ENCODE measurements around the gene TRMO. TPM values are rescaled to one million over a fixed set of nuclear protein-coding genes. Genes with fewer than 3 reads are reported as not detected.

The TRMO gene
- total RNA-seq, 4 donors from 2014 or later = 10.5 to 23.4 (median 15.7) TPM

- H3K27ac ChIP-seq = no peak within 1 kb of the TSS
- no peak for ATAC-seq
- in situ Hi-C loops (cut with MboI; ENCODE audit: low sequenced_read_pairs in 4 of 4) = loop anchor here in 1 of 4 donors (10.0 kb wide), 1 partner anchor 57 kb away; no protein-coding TSS in a partner anchor
Measured at GRCh38 chr9:97938081-97938644, 15.9 kb upstream of the TRMO start, which contains the start of gene HEMGN. HEMGN (minus strand) TSS chr9:97938172; CDS start chr9:97938136, 36 bp downstream.

DNA sequence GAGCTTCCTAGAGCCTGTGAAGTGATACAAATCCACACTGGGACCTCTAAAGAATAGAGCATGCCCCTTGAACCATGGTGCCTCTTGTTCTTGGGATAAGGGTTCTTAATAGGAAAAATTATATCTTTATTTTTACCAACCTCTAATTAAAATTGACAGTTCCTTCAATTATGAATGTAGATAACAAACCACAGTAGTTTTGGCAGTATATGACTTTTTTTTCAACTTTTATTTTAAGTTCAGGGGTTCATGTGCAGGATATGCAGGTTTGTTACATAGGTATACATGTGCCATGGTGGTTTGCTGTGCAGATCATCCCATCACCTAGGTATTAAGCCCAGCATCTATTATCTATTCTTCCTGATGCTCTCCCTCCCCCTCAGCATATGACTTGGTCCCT is 14.7 kb upstream of the TRMO start:
- H3K4me1 ChIP-seq = no peaks in the 10 kb centered on the region
- intact Hi-C loops (cut with DNase I; ENCODE audit: low total_unique reads) (no loop called here), in situ Hi-C loops (cut with MboI; ENCODE audit: low sequenced_read_pairs in 4 of 4) (loop anchor here in 1 of 4 donors (10.0 kb wide), 1 partner anchor 58 kb away; no protein-coding TSS in a partner anchor)
- DNase-seq (no peak), ATAC-seq (no peak)
- H3K4me3 ChIP-seq = no peak overlapping the region
- TF ChIP-seq POLR2A (IDR thresholded peaks at IDR 0.05) (no peak), CTCF (IDR thresholded peaks at IDR 0.05 in 4 of 5, conservative IDR thresholded peaks at IDR 0.05 in 1 of 5) (no peak)
- no peaks in the 10 kb centered on the region for H3K9me3 ChIP-seq
- no peaks in the 10 kb centered on the region for H3K36me3 ChIP-seq
- H3K27me3 ChIP-seq = peaks cover 0 to 16% (median 1%) of the 10 kb centered on the region in 3 donors
- no peak overlapping the region for H3K27ac ChIP-seq

More at GRCh38 chr9:97938081-97938644, 15.9 kb upstream of the TRMO start, which contains the start of gene HEMGN:
- Histone ChIP-seq H3K27me3 (peaks cover 0 to 14% (median 0%) of the 10 kb centered on the region in 3 donors), H3K36me3 (no peaks in the 10 kb centered on the region), H3K4me3 (no peak within 1 kb of the TSS), H3K4me1 (no peaks in the 10 kb centered on the region), H3K9me3 (no peaks in the 10 kb centered on the region)
- TF ChIP-seq CTCF (IDR thresholded peaks at IDR 0.05 in 4 of 5, conservative IDR thresholded peaks at IDR 0.05 in 1 of 5) (no peak), POLR2A (IDR thresholded peaks at IDR 0.05) (no peak)
- intact Hi-C loops (cut with DNase I; ENCODE audit: low total_unique reads) = no loop called here
- DNase-seq = no peak

DNA sequence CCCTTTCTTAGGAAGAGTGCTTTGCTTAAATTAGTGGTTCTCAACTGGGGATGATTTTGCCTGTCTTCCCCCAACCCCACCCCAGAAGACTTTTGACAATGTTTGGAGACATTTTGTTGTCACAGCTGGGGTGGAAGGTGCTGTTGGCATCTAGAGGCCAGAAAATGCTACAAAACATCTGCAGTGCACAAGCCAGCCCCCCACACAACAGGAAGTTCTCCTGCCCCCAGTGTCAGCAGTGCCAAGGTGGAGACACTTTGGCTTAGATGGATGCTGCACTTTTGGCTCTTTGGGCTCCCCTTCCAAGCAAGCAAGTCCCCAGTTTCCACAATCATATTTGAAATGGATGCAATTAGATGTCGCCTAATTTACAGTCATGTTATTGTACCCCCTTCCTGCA is 13.0 kb upstream of the TRMO start:
- peaks cover 0 to 21% (median 5%) of the 10 kb centered on the region in 3 donors for H3K27me3 ChIP-seq

DNA sequence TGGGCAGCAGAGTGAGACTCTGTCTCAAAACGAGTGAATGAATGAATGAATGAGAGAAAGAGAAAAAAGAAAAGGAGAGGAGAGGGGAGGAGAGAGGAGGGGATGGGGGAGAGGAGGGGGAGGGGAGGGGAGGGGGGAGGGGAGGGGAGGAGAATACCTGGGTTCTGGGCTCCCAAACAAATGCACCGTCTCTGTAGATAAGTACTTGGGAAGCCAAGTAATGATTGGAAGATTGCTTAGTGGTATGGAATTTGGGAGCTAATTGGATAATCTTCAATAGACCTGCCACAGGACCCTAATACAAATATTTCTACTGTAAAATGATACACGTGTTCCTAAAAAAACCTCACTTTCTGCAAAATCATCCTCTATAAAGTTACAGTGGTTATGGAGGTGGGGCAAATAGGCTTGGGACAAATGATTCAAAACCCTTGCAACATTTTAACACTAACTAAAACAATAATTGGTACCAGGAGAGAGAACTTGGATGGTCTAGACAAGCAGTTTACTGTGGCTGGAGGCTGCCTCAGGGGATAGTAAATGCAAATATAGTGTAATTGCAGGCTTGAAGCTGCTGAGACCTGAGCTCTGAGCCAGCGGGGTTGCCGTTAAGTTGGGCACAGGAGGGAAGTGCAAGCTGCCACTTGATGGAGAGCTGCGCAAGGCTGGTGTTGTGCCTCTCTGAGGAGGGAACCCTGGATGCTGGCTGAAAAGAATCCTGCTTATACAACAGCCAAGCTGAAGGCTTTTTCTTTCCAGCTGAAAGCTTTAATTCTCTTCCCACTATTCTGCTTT is 12.2 kb upstream of the TRMO start:
- no peak for TF ChIP-seq CTCF (IDR thresholded peaks at IDR 0.05 in 4 of 5, conservative IDR thresholded peaks at IDR 0.05 in 1 of 5)
- TF ChIP-seq POLR2A (IDR thresholded peaks at IDR 0.05) = no peak

More for the DNA sequence above, 13.0 kb upstream of the TRMO start:
- no peaks in the 10 kb centered on the region for H3K4me1 ChIP-seq
- intact Hi-C loops (cut with DNase I; ENCODE audit: low total_unique reads) (no loop called here), in situ Hi-C loops (cut with MboI; ENCODE audit: low sequenced_read_pairs in 4 of 4) (loop anchor here in 1 of 4 donors (10.0 kb wide), 1 partner anchor 60 kb away; no protein-coding TSS in a partner anchor)
- H3K36me3 ChIP-seq = no peaks in the 10 kb centered on the region
- TF ChIP-seq CTCF (IDR thresholded peaks at IDR 0.05 in 4 of 5, conservative IDR thresholded peaks at IDR 0.05 in 1 of 5) = no peak
- TF ChIP-seq POLR2A (IDR thresholded peaks at IDR 0.05) = no peak
- ATAC-seq (no peak), DNase-seq (no peak)
- no peak overlapping the region for H3K27ac ChIP-seq
- H3K9me3 ChIP-seq = no peaks in the 10 kb centered on the region
- no peak overlapping the region for H3K4me3 ChIP-seq

More for the DNA sequence above, 12.2 kb upstream of the TRMO start:
- H3K27me3 ChIP-seq = peaks cover 0 to 21% (median 5%) of the 10 kb centered on the region in 3 donors
- intact Hi-C loops (cut with DNase I; ENCODE audit: low total_unique reads) (no loop called here), in situ Hi-C loops (cut with MboI; ENCODE audit: low sequenced_read_pairs in 4 of 4) (loop anchor here in 1 of 4 donors (10.0 kb wide), 1 partner anchor 60 kb away; no protein-coding TSS in a partner anchor)
- H3K9me3 ChIP-seq = no peaks in the 10 kb centered on the region
- DNase-seq = no peak
- H3K4me3 ChIP-seq = no peak overlapping the region
- ATAC-seq = no peak
- no peaks in the 10 kb centered on the region for H3K36me3 ChIP-seq
- no peaks in the 10 kb centered on the region for H3K4me1 ChIP-seq
- H3K27ac ChIP-seq = no peak overlapping the region

Data from gastrocnemius medialis (tissue), 4 donors.